H7 (cell line): ENCODE results near the gene RAB9A. TPM values are rescaled to one million over a fixed set of nuclear protein-coding genes. Genes with fewer than 3 reads are reported as not detected.
"Not testable (repeated sequence)": the region's sequence is repeated elsewhere in the genome, so short reads cannot be mapped to it uniquely, and the experiment has no call there.

ENCODE experiments used
- DNase-seq: peaks from one replicate; pipeline ENCODE4 v3.0.0; 2012
- H3K27me3 ChIP-seq: 2 replicates; pipeline ENCODE4 v1.6.0; 2011; ENCODE audit warnings: mild to moderate bottlenecking, low read length; ENCODE audit not compliant: control insufficient read depth, insufficient read depth
- H3K36me3 ChIP-seq: replicated peaks from 2 replicates; pipeline ENCODE4 v1.5.1; 2011; ENCODE audit warnings: low read length; ENCODE audit not compliant: control insufficient read depth, insufficient read depth
- H3K4me3 ChIP-seq: 2 replicates; pipeline ENCODE4 v1.5.1; 2011; ENCODE audit warnings: low read depth, mild to moderate bottlenecking, control low read depth, low read length, moderate library complexity; ENCODE audit not compliant: insufficient read depth
- total RNA-seq: library from RNA; depleted of rRNA; stranded (reverse); fragments of >200 nt; shearing (Covaris generic); gene quantifications from 2 replicates; pipeline ENCODE4 v1.2.3, GENCODE V29; 2014

RAB9A gene
- total RNA-seq, 1 experiment from 2014 or later = 82.6 TPM

- Histone ChIP-seq H3K27me3 (no peaks in the 10 kb centered on the region), H3K4me3 (no peak overlapping the region)
- no peak for DNase-seq
These were observed 11.5 kb downstream of the RAB9A start for GRCh38 chrX:13700380-13700779.

DNA sequence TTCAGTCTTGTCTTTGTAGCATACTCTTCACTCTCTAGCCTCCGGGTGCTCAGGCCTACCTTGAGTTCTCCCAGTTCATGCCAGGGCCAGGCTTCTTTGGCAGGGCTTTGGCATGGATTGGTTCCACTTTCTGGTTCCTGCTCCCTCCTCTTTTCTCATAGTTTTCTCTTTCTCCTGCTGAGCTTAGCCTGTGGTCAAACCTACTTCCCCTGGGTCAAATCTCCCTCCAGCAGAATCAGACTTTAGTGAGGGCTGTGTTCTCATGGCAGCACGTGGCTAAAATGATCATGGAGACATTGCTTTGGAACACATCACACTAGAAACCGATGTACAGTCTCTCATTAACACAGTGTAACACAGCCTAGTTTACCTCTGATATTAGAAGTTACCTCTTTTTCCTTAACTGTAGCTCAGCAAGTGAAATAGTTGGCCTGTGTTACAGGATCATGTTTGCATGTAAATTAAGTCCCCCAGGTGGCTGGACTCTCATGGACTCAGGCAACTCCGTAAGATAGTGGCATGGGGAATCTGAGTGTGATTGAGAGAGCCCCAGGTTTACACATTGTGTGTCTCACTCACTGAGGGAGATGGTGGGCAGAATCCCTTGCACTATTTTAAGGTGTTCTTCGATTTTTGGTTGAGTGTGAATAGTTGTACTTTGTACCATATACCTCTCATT is 13.3 kb downstream of the RAB9A start:
- DNase-seq = no peak
- no peak overlapping the region for H3K4me3 ChIP-seq

More at GRCh38 chrX:13700380-13700779, 11.5 kb downstream of the RAB9A start:
- no peaks in the 10 kb centered on the region; the same call in none of the 2 replicates for H3K36me3 ChIP-seq

GRCh38 chrX:13703135-13703534 is 14.2 kb downstream of the RAB9A start:
- Histone ChIP-seq H3K36me3 (no peaks in the 10 kb centered on the region; the same call in none of the 2 replicates), H3K27me3 (no peaks in the 10 kb centered on the region), H3K4me3 (no peak overlapping the region)
- DNase-seq = no peak

More for the DNA sequence above, 13.3 kb downstream of the RAB9A start:
- Histone ChIP-seq H3K36me3 (no peaks in the 10 kb centered on the region; the same call in none of the 2 replicates), H3K27me3 (no peaks in the 10 kb centered on the region)

DNA sequence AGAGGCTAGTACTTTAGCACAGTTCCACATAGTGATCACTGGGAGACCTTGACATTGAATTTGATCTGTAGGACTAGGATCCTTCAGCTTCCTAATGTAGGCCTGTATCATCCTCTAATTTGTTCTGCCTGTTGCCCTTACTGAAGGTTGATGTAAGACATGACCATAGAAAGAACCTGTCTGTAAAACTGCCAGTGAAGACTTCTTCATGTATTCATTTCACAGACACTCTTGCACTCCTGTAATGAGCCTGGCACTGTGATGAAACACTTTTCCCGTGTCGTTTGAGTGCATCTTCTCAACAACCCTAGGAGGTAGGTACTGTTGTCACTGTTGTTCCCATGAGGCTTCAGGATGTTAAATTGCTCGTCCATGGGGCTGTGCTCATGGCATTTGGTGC is 14.7 kb downstream of the RAB9A start:
- no peaks in the 10 kb centered on the region for H3K27me3 ChIP-seq
- H3K4me3 ChIP-seq = no peak overlapping the region
- peaks cover 2% of the 10 kb centered on the region for H3K36me3 ChIP-seq
- no peak for DNase-seq

DNA sequence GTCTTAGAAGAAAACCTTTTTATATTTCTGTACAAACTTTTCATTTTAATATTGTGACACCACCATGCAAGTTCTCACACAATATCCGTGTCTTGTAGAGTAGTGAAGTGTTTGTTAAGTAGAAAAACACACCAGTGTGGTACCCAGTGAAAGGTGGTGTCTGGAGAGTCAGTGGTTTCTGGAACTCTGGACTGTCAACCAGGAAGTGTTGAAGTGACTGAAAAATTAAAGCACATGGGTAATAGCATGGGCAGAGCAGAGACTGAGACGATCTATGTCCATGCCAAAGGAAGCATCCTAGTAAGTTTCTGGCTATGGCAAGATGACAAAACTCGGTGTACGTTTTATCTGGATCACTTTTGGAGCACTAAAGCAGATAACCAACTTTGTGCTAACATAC is 22.2 kb downstream of the RAB9A start:
- no peaks in the 10 kb centered on the region for H3K27me3 ChIP-seq
- no peak for DNase-seq
- H3K4me3 ChIP-seq = no peak overlapping the region
- H3K36me3 ChIP-seq = peaks cover 5% of the 10 kb centered on the region

DNA sequence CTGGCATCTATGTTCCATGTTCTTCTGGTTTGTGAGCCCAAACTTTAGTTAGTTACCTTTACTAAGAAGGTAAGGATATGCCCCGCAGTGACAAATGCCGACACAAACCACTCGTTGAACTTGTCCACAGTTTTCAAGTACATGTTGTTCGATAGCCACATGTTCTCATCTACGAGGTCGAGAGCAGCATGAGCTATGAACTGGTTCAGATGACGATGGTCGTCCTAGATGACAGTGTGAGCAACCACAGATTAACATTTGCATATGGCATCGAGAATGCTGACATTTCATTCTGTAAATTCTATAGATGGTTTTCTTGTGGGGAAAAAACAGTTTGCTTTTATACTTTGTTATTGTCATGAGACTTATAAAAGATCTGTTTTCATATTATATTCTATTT is 27.5 kb downstream of the RAB9A start:
- no peak overlapping the region for H3K4me3 ChIP-seq
- H3K27me3 ChIP-seq = no peaks in the 10 kb centered on the region
- H3K36me3 ChIP-seq = peaks cover 5% of the 10 kb centered on the region
- DNase-seq = no peak

GRCh38 chrX:13716905-13717304 is 28.0 kb downstream of the RAB9A start:
- no peak for DNase-seq
- H3K4me3 ChIP-seq = no peak overlapping the region

GRCh38 chrX:13717700-13718472 is 29.0 kb downstream of the RAB9A start:
- peaks cover 4% of the 10 kb centered on the region for H3K36me3 ChIP-seq
- no peak overlapping the region for H3K4me3 ChIP-seq
- H3K27me3 ChIP-seq = no peaks in the 10 kb centered on the region
- no peak for DNase-seq

More at GRCh38 chrX:13716905-13717304, 28.0 kb downstream of the RAB9A start:
- Histone ChIP-seq H3K27me3 (no peaks in the 10 kb centered on the region), H3K36me3 (peaks cover 4% of the 10 kb centered on the region)

- no peak for DNase-seq
- Histone ChIP-seq H3K27me3 (no peaks in the 10 kb centered on the region), H3K36me3 (peaks cover 4% of the 10 kb centered on the region), H3K4me3 (no peak overlapping the region)
These were observed 30.4 kb downstream of the RAB9A start for GRCh38 chrX:13719192-13719856.

DNA sequence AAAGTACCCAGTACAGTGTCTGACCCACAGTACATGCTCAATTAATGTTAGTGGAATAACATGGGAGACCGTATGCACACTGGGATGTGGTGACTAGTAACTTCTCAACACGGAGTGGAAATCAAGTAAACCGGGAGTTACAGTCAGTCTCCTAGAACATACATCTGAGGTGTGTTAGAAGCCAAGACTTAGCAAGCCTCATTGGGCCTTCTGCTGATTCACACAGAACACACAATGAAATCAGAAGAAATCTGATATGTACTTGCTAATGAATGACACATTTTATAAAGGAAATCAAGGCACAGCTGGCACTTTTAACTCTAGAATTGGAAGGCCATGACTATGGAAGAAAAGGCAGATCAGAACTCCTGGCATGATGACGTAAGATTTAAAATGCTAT is 32.4 kb downstream of the RAB9A start:
- no peak for DNase-seq
- H3K36me3 ChIP-seq = peaks cover 4% of the 10 kb centered on the region
- no peak overlapping the region for H3K4me3 ChIP-seq
- H3K27me3 ChIP-seq = no peaks in the 10 kb centered on the region

DNA sequence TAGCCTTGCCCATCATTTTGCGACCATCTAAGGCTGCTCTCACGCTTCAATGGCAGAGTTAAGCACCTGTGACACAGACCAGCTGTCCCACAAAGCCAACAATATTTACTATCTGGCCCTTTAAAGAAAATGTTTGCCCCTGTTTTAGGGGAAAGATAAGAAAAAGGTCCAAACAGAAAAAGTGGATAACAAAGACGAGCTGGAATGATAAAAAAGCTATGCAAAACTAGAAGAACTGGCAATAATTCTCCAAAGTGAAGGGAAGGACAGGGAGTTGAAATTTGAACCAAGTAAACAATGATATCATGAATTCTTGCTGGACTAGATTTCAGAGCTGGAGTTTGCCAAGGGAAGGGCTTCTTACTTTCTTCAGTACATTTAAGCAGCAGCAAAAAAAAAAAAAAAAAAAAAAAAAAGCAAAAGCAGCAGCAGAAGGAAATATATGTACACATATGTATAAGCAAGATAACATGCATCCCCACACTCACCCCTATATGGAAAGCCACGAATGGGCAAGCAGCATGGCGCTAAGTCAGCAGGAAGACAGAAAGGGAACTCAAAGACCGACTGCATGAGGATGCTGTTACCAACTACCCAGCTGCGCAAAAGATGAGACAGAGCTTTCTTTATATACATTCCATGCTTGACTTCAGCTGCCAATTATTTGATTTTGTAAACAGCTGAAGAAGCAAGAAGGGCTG is 33.0 kb downstream of the RAB9A start:
- H3K27me3 ChIP-seq = no peaks in the 10 kb centered on the region
- no peak for DNase-seq
- no peak overlapping the region for H3K4me3 ChIP-seq
- H3K36me3 ChIP-seq = peaks cover 4% of the 10 kb centered on the region

DNA sequence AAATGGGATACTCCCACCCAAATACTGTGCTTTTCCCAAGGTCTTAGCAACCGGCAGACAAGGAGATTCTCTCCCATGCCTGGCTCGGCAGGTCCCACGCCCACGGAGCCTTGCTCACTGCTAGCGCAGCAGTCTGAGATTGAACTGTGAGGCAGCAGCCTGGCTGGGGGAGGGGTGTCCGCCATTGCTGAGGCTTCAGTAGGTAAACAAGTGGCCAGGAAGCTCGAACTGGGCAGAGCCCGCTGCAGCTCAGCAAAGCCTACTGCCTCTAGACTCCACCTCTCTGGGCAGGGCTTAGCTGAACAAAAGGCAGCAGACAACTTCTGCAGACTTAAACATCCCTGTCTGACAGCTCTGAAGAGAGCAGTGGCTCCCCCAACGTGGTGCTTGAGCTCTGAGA is 36.0 kb downstream of the RAB9A start:
- not testable (repeated sequence) for DNase-seq, H3K27me3 ChIP-seq, H3K4me3 ChIP-seq, H3K36me3 ChIP-seq

- not testable (repeated sequence) for DNase-seq, H3K4me3 ChIP-seq, H3K36me3 ChIP-seq, H3K27me3 ChIP-seq
These were observed 37.7 kb downstream of the RAB9A start for GRCh38 chrX:13726583-13726982.

GRCh38 chrX:13730523-13730922 is 41.6 kb downstream of the RAB9A start:
- not testable (repeated sequence) for H3K27me3 ChIP-seq, H3K36me3 ChIP-seq, DNase-seq, H3K4me3 ChIP-seq
